ENCODE measurements around the gene RBM27.

The RBM27 gene

GRCh38 chr5:146205499-146206202, 2.2 kb downstream of the RBM27 start:
- Histone ChIP-seq H3K9me2 (replicated peaks; ENCODE audit: control insufficient read depth, low read length) (no peaks in the 10 kb centered on the region), H4K20me1 (ENCODE audit: control insufficient read depth, insufficient read depth, low read depth, low read length) (peaks cover 15% of the 10 kb centered on the region), H3K36me3 (ENCODE audit: control insufficient read depth, low read length) (no peaks in the 10 kb centered on the region; the same call in 1 of the 2 replicates), H3K27ac (ENCODE audit: low read depth, low read length) (no peak overlapping the region), H3K4me1 (ENCODE audit: control insufficient read depth, low read length) (peaks cover 37% of the 10 kb centered on the region), H3K4me3 (ENCODE audit: low read length) (peak overlapping the region; percentile 88), H3F3A (ENCODE audit: control insufficient read depth, insufficient read depth) (peaks cover 7% of the 10 kb centered on the region; the same call in 1 of the 2 replicates), H3K27me3 (ENCODE audit: control insufficient read depth, low read length) (no peaks in the 10 kb centered on the region), H3K4me2 (ENCODE audit: low read length) (peak overlapping the region; percentile 64), H3K9me3 (ENCODE audit: control insufficient read depth, insufficient read depth, low read length) (no peaks in the 10 kb centered on the region), H3K79me2 (ENCODE audit: control insufficient read depth, low read length) (peaks cover 72% of the 10 kb centered on the region)
- TF ChIP-seq EZH2phosphoT487 (IDR thresholded peaks at IDR 0.05; ENCODE audit: borderline replicate concordance, low read length) = no peak
- TF ChIP-seq, protein P1, sequence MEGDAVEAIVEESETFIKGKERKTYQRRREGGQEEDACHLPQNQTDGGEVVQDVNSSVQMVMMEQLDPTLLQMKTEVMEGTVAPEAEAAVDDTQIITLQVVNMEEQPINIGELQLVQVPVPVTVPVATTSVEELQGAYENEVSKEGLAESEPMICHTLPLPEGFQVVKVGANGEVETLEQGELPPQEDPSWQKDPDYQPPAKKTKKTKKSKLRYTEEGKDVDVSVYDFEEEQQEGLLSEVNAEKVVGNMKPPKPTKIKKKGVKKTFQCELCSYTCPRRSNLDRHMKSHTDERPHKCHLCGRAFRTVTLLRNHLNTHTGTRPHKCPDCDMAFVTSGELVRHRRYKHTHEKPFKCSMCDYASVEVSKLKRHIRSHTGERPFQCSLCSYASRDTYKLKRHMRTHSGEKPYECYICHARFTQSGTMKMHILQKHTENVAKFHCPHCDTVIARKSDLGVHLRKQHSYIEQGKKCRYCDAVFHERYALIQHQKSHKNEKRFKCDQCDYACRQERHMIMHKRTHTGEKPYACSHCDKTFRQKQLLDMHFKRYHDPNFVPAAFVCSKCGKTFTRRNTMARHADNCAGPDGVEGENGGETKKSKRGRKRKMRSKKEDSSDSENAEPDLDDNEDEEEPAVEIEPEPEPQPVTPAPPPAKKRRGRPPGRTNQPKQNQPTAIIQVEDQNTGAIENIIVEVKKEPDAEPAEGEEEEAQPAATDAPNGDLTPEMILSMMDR (IDR thresholded peaks at IDR 0.05; ENCODE audit: low read depth, low read length, poor library complexity, severe bottlenecking) = no peak

GRCh38 chr5:146206257-146206656, 2.9 kb downstream of the RBM27 start:
- Histone ChIP-seq H3K79me2 (ENCODE audit: control insufficient read depth, low read length) (peaks cover 78% of the 10 kb centered on the region), H3K27ac (ENCODE audit: low read depth, low read length) (no peak overlapping the region), H3K9me2 (replicated peaks; ENCODE audit: control insufficient read depth, low read length) (no peaks in the 10 kb centered on the region), H3K9me3 (ENCODE audit: control insufficient read depth, insufficient read depth, low read length) (no peaks in the 10 kb centered on the region), H3F3A (ENCODE audit: control insufficient read depth, insufficient read depth) (0 out of 2 replicates have a peak, but pooled peaks cover 4% of the 10 kb centered on the region), H3K4me2 (ENCODE audit: low read length) (peak overlapping the region; percentile 64), H4K20me1 (ENCODE audit: control insufficient read depth, insufficient read depth, low read depth, low read length) (peaks cover 15% of the 10 kb centered on the region), H3K27me3 (ENCODE audit: control insufficient read depth, low read length) (no peaks in the 10 kb centered on the region), H3K36me3 (ENCODE audit: control insufficient read depth, low read length) (no peaks in the 10 kb centered on the region; the same call in 1 of the 2 replicates), H3K4me3 (ENCODE audit: low read length) (0 out of 2 replicates have a peak overlapping the region, but pooled peaks have one; percentile 24), H3K4me1 (ENCODE audit: control insufficient read depth, low read length) (peaks cover 37% of the 10 kb centered on the region)
- no peak for TF ChIP-seq EZH2phosphoT487 (IDR thresholded peaks at IDR 0.05; ENCODE audit: borderline replicate concordance, low read length)
- TF ChIP-seq, protein P1 (IDR thresholded peaks at IDR 0.05; ENCODE audit: low read depth, low read length, poor library complexity, severe bottlenecking) = no peak

- Histone ChIP-seq H3K4me1 (ENCODE audit: control insufficient read depth, low read length) (peaks cover 42% of the 10 kb centered on the region), H4K20me1 (ENCODE audit: control insufficient read depth, insufficient read depth, low read depth, low read length) (peaks cover 15% of the 10 kb centered on the region), H3K79me2 (ENCODE audit: control insufficient read depth, low read length) (peaks cover 99% of the 10 kb centered on the region), H3F3A (ENCODE audit: control insufficient read depth, insufficient read depth) (0 out of 2 replicates have a peak, but pooled peaks cover 4% of the 10 kb centered on the region), H3K4me3 (ENCODE audit: low read length) (no peak overlapping the region), H3K27ac (ENCODE audit: low read depth, low read length) (no peak overlapping the region), H3K27me3 (ENCODE audit: control insufficient read depth, low read length) (no peaks in the 10 kb centered on the region), H3K4me2 (ENCODE audit: low read length) (no peak overlapping the region), H3K9me2 (replicated peaks; ENCODE audit: control insufficient read depth, low read length) (no peaks in the 10 kb centered on the region), H3K9me3 (ENCODE audit: control insufficient read depth, insufficient read depth, low read length) (no peaks in the 10 kb centered on the region), H3K36me3 (ENCODE audit: control insufficient read depth, low read length) (no peaks in the 10 kb centered on the region; the same call in 1 of the 2 replicates)
- no peak for TF ChIP-seq EZH2phosphoT487 (IDR thresholded peaks at IDR 0.05; ENCODE audit: borderline replicate concordance, low read length)
- TF ChIP-seq, protein P1 (IDR thresholded peaks at IDR 0.05; ENCODE audit: low read depth, low read length, poor library complexity, severe bottlenecking) = peak; percentile 13
Measured at GRCh38 chr5:146208916-146209522, 5.6 kb downstream of the RBM27 start.

Measured in DOHH2 (cell line).